Suprapubic skin (tissue), 4 donors: Measurements from ENCODE around the gene GIGYF1. TPM values are rescaled to one million over a fixed set of nuclear protein-coding genes. Genes with fewer than 3 reads are reported as not detected.

Experiments
- DNase-seq, 2 donors: peaks; one replicate each; pipeline ENCODE4 v3.0.0-alpha.2; 2019; ENCODE audit warnings: low spot score in 2 of 2
- H3K27ac ChIP-seq: fragments of 200-600 bp; sonication (generic); one replicate; pipeline ENCODE4 v1.5.1; 2019
- H3K27me3 ChIP-seq: fragments of 200-600 bp; sonication (generic); one replicate; pipeline ENCODE4 v1.5.1; 2019
- H3K36me3 ChIP-seq: fragments of 200-600 bp; sonication (generic); one replicate; pipeline ENCODE4 v1.5.1; 2019
- H3K4me1 ChIP-seq: fragments of 200-600 bp; sonication (generic); one replicate; pipeline ENCODE4 v1.5.1; 2019
- H3K4me3 ChIP-seq: fragments of 200-600 bp; sonication (generic); one replicate; pipeline ENCODE4 v1.5.1; 2019; ENCODE audit warnings: mild to moderate bottlenecking
- H3K9me3 ChIP-seq: fragments of 200-600 bp; sonication (generic); one replicate; pipeline ENCODE4 v1.5.1; 2019
- EP300 ChIP-seq: sonication (generic); formaldehyde crosslinking; IDR thresholded peaks from one replicate; pipeline ENCODE4 v1.6.1; 2017; ENCODE audit warnings: antibody characterized with exemption
- POLR2A ChIP-seq, 2 donors: fragments of 450-650 bp; IDR thresholded peaks; one replicate each; pipeline ENCODE4 v1.6.1; 2017; ENCODE audit warnings: antibody characterized with exemption in 2 of 2, mild to moderate bottlenecking in 2 of 2, moderate library complexity in 2 of 2
- POLR2AphosphoS5 ChIP-seq, 3 donors: sonication (generic); formaldehyde crosslinking; IDR thresholded peaks; one replicate each; pipeline ENCODE4 v1.6.1; 2017; ENCODE audit warnings: antibody characterized with exemption in 3 of 3
- WGBS: methylation state at CpG from one replicate; pipeline ENCODE4 v1.1.5; 2018; 5-methylcytosine and 5-hydroxymethylcytosine counted together
- total RNA-seq, 4 donors: library from RNA; depleted of rRNA; stranded (reverse); fragments of >200 nt; gene quantifications; one replicate each; pipeline ENCODE4 v1.1.0, GENCODE V29; 2016
- TF ChIP-seq, protein P1 (sequence below), 2 donors: fragments of 200-600 bp in 1 of 2; fragments of 450-650 bp in 1 of 2; sonication (generic) in 1 of 2; IDR thresholded peaks; one replicate each; pipeline ENCODE4 v1.5.1; 2016 to 2019; ENCODE audit warnings: antibody characterized with exemption in 2 of 2, mild to moderate bottlenecking in 1 of 2, moderate library complexity in 1 of 2

The GIGYF1 gene
- total RNA-seq, 4 donors from 2014 or later: 29.0 to 91.6 (median 40.7) TPM

- Histone ChIP-seq H3K27me3 (peaks cover 35% of the 10 kb centered on the region), H3K4me3 (no peak overlapping the region), H3K27ac (no peak overlapping the region), H3K4me1 (peaks cover 30% of the 10 kb centered on the region), H3K9me3 (no peaks in the 10 kb centered on the region), H3K36me3 (no peaks in the 10 kb centered on the region)
- WGBS: 87% methylated on average over 11 of the region's 16 CpGs
- DNase-seq: no peak
- TF ChIP-seq POLR2A (IDR thresholded peaks at IDR 0.05) (no peak), POLR2AphosphoS5 (IDR thresholded peaks at IDR 0.05) (no peak), EP300 (no peak)
- TF ChIP-seq, protein P1, sequence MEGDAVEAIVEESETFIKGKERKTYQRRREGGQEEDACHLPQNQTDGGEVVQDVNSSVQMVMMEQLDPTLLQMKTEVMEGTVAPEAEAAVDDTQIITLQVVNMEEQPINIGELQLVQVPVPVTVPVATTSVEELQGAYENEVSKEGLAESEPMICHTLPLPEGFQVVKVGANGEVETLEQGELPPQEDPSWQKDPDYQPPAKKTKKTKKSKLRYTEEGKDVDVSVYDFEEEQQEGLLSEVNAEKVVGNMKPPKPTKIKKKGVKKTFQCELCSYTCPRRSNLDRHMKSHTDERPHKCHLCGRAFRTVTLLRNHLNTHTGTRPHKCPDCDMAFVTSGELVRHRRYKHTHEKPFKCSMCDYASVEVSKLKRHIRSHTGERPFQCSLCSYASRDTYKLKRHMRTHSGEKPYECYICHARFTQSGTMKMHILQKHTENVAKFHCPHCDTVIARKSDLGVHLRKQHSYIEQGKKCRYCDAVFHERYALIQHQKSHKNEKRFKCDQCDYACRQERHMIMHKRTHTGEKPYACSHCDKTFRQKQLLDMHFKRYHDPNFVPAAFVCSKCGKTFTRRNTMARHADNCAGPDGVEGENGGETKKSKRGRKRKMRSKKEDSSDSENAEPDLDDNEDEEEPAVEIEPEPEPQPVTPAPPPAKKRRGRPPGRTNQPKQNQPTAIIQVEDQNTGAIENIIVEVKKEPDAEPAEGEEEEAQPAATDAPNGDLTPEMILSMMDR (IDR thresholded peaks at IDR 0.05): no peak
These were observed 29.8 kb upstream of the GIGYF1 start for GRCh38 chr7:100723732-100724275.

DNA sequence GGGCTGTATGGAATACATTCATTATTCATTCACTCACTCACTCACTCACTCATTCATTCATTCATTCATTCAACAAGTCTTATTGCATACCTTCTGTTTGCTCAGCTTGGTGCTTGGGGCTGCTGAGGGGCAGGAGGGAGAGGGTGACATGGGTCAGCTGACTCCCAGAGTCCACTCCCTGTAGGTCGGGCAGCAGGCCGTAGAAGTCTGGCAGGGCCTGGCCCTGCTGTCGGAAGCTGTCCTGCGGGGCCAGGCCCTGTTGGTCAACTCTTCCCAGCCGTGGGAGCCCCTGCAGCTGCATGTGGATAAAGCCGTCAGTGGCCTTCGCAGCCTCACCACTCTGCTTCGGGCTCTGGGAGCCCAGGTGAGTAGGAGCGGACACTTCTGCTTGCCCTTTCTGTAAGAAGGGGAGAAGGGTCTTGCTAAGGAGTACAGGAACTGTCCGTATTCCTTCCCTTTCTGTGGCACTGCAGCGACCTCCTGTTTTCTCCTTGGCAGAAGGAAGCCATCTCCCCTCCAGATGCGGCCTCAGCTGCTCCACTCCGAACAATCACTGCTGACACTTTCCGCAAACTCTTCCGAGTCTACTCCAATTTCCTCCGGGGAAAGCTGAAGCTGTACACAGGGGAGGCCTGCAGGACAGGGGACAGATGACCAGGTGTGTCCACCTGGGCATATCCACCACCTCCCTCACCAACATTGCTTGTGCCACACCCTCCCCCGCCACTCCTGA is 28.6 kb upstream of the GIGYF1 start:
- peaks cover 36% of the 10 kb centered on the region for H3K27me3 ChIP-seq
- peaks cover 29% of the 10 kb centered on the region for H3K4me1 ChIP-seq
- H3K9me3 ChIP-seq: no peaks in the 10 kb centered on the region
- no peak overlapping the region for H3K27ac ChIP-seq
- H3K4me3 ChIP-seq: no peak overlapping the region
- no peak for DNase-seq
- no peaks in the 10 kb centered on the region for H3K36me3 ChIP-seq
- TF ChIP-seq, protein P1 (IDR thresholded peaks at IDR 0.05): no peak
- no peak for TF ChIP-seq POLR2A (IDR thresholded peaks at IDR 0.05)
- TF ChIP-seq POLR2AphosphoS5 (IDR thresholded peaks at IDR 0.05): no peak
- no peak for TF ChIP-seq EP300
- 90% methylated on average over 14 of the region's 17 CpGs for WGBS

GRCh38 chr7:100721505-100721812 is 27.4 kb upstream of the GIGYF1 start:
- DNase-seq: no peak
- peaks cover 36% of the 10 kb centered on the region for H3K27me3 ChIP-seq
- H3K36me3 ChIP-seq: no peaks in the 10 kb centered on the region
- TF ChIP-seq POLR2AphosphoS5 (IDR thresholded peaks at IDR 0.05) (no peak), POLR2A (IDR thresholded peaks at IDR 0.05) (no peak), EP300 (no peak)
- TF ChIP-seq, protein P1 (IDR thresholded peaks at IDR 0.05): no peak
- 81% methylated on average over 8 of the region's 8 CpGs for WGBS
- H3K9me3 ChIP-seq: no peaks in the 10 kb centered on the region
- peaks cover 22% of the 10 kb centered on the region for H3K4me1 ChIP-seq
- no peak overlapping the region for H3K4me3 ChIP-seq
- H3K27ac ChIP-seq: no peak overlapping the region

- Histone ChIP-seq H3K4me3 (peak overlapping the region; percentile 28), H3K27me3 (peaks cover 36% of the 10 kb centered on the region), H3K27ac (no peak overlapping the region), H3K36me3 (no peaks in the 10 kb centered on the region), H3K9me3 (no peaks in the 10 kb centered on the region), H3K4me1 (peaks cover 22% of the 10 kb centered on the region)
- no peak for DNase-seq
- WGBS: 17% methylated on average over 11 of the region's 56 CpGs
- TF ChIP-seq, protein P1 (IDR thresholded peaks at IDR 0.05): no peak
- TF ChIP-seq POLR2A (IDR thresholded peaks at IDR 0.05): no peak
- TF ChIP-seq EP300: no peak
- no peak for TF ChIP-seq POLR2AphosphoS5 (IDR thresholded peaks at IDR 0.05)
These were observed 26.8 kb upstream of the GIGYF1 start for GRCh38 chr7:100720671-100721504.

GRCh38 chr7:100720279-100720670 is 26.2 kb upstream of the GIGYF1 start, which contains the start of gene EPO:
Gene EPO (plus strand): TSS chr7:100720468. CDS start chr7:100720981, 513 bp downstream.
- Histone ChIP-seq H3K27me3 (peaks cover 36% of the 10 kb centered on the region), H3K27ac (no peak within 1 kb of the TSS), H3K4me1 (peaks cover 16% of the 10 kb centered on the region), H3K9me3 (no peaks in the 10 kb centered on the region), H3K4me3 (peak within 1 kb of the TSS; percentile 28), H3K36me3 (no peaks in the 10 kb centered on the region)
- TF ChIP-seq POLR2AphosphoS5 (IDR thresholded peaks at IDR 0.05) (no peak), EP300 (no peak), POLR2A (IDR thresholded peaks at IDR 0.05) (no peak)
- TF ChIP-seq, protein P1 (IDR thresholded peaks at IDR 0.05): no peak
- WGBS: 3% methylated on average over 14 of the region's 21 CpGs
- DNase-seq: no peak
